Measurements from ENCODE around the gene UBE2F.
"Not testable (repeated sequence)": the region's sequence is repeated elsewhere in the genome, so short reads cannot be mapped to it uniquely, and the experiment has no call there.

UBE2F gene

GRCh38 chr2:237931205-237931721, 35.6 kb upstream of the UBE2F start:
- ATAC-seq (replicated peaks; ENCODE audit: extremely low read depth, poor library complexity, severe bottlenecking) (no peak), DNase-seq (ENCODE audit: low spot score in 2 of 2) (no peak)
- no peaks in the 10 kb centered on the region for H3K27me3 Mint-ChIP-seq
- H3K27ac Mint-ChIP-seq (ENCODE audit: low read depth), result no peak overlapping the region
- peaks cover 1% of the 10 kb centered on the region for H3K36me3 Mint-ChIP-seq (ENCODE audit: insufficient read depth)
- no peaks in the 10 kb centered on the region for H3K4me1 Mint-ChIP-seq
- H3K9me3 Mint-ChIP-seq, result no peaks in the 10 kb centered on the region
- H3K4me3 Mint-ChIP-seq, result no peak overlapping the region

- Mint-ChIP-seq H3K4me1 (no peaks in the 10 kb centered on the region), H3K27me3 (no peaks in the 10 kb centered on the region), H3K4me3 (no peak overlapping the region), H3K9me3 (no peaks in the 10 kb centered on the region), H3K27ac (ENCODE audit: low read depth) (no peak overlapping the region), H3K36me3 (ENCODE audit: insufficient read depth) (peaks cover 1% of the 10 kb centered on the region)
- no peak for ATAC-seq (replicated peaks; ENCODE audit: extremely low read depth, poor library complexity, severe bottlenecking)
- DNase-seq (ENCODE audit: low spot score in 2 of 2), result no peak
Observed at GRCh38 chr2:237932731-237933131, 34.1 kb upstream of the UBE2F start.

- no peak for DNase-seq (ENCODE audit: low spot score in 2 of 2)
- Mint-ChIP-seq H3K9me3 (no peaks in the 10 kb centered on the region), H3K4me3 (no peak overlapping the region), H3K27me3 (no peaks in the 10 kb centered on the region), H3K27ac (ENCODE audit: low read depth) (no peak overlapping the region), H3K4me1 (no peaks in the 10 kb centered on the region), H3K36me3 (ENCODE audit: insufficient read depth) (peaks cover 1% of the 10 kb centered on the region)
- no peak for ATAC-seq (replicated peaks; ENCODE audit: extremely low read depth, poor library complexity, severe bottlenecking)
Observed at GRCh38 chr2:237934186-237934585, 32.6 kb upstream of the UBE2F start.

GRCh38 chr2:237935740-237936452, 30.9 kb upstream of the UBE2F start:
- DNase-seq (ENCODE audit: low spot score in 2 of 2) (no peak), ATAC-seq (replicated peaks; ENCODE audit: extremely low read depth, poor library complexity, severe bottlenecking) (no peak)
- H3K4me1 Mint-ChIP-seq, result peaks cover 10% of the 10 kb centered on the region
- no peaks in the 10 kb centered on the region for H3K9me3 Mint-ChIP-seq
- peaks cover 1% of the 10 kb centered on the region for H3K36me3 Mint-ChIP-seq (ENCODE audit: insufficient read depth)
- H3K27me3 Mint-ChIP-seq, result no peaks in the 10 kb centered on the region
- H3K4me3 Mint-ChIP-seq, result no peak overlapping the region
- H3K27ac Mint-ChIP-seq (ENCODE audit: low read depth), result no peak overlapping the region

- Mint-ChIP-seq H3K27ac (ENCODE audit: low read depth) (no peak overlapping the region), H3K27me3 (no peaks in the 10 kb centered on the region), H3K4me3 (no peak overlapping the region), H3K4me1 (peaks cover 37% of the 10 kb centered on the region), H3K36me3 (ENCODE audit: insufficient read depth) (peaks cover 4% of the 10 kb centered on the region), H3K9me3 (no peaks in the 10 kb centered on the region)
- DNase-seq (ENCODE audit: low spot score in 2 of 2) (no peak), ATAC-seq (replicated peaks; ENCODE audit: extremely low read depth, poor library complexity, severe bottlenecking) (no peak)
Observed at GRCh38 chr2:237939251-237939650, 27.6 kb upstream of the UBE2F start.

GRCh38 chr2:237940828-237941227, 26.0 kb upstream of the UBE2F start:
- H3K4me1 Mint-ChIP-seq, result peaks cover 52% of the 10 kb centered on the region

GRCh38 chr2:237941239-237941638, 25.6 kb upstream of the UBE2F start:
- H3K27ac Mint-ChIP-seq (ENCODE audit: low read depth), result peak overlapping the region; percentile 89
- ATAC-seq (replicated peaks; ENCODE audit: extremely low read depth, poor library complexity, severe bottlenecking) (no peak), DNase-seq (ENCODE audit: low spot score in 2 of 2) (no peak)
- H3K36me3 Mint-ChIP-seq (ENCODE audit: insufficient read depth), result peaks cover 4% of the 10 kb centered on the region
- peaks cover 57% of the 10 kb centered on the region for H3K4me1 Mint-ChIP-seq
- no peaks in the 10 kb centered on the region for H3K27me3 Mint-ChIP-seq
- peak overlapping the region; percentile 57 for H3K4me3 Mint-ChIP-seq
- peaks cover 6% of the 10 kb centered on the region for H3K9me3 Mint-ChIP-seq

More at GRCh38 chr2:237940828-237941227, 26.0 kb upstream of the UBE2F start:
- ATAC-seq (replicated peaks; ENCODE audit: extremely low read depth, poor library complexity, severe bottlenecking) (no peak), DNase-seq (ENCODE audit: low spot score in 2 of 2) (no peak)
- Mint-ChIP-seq H3K27ac (ENCODE audit: low read depth) (peak overlapping the region; percentile 89), H3K27me3 (no peaks in the 10 kb centered on the region), H3K9me3 (peaks cover 2% of the 10 kb centered on the region), H3K4me3 (no peak overlapping the region), H3K36me3 (ENCODE audit: insufficient read depth) (peaks cover 4% of the 10 kb centered on the region)

- peaks cover 4% of the 10 kb centered on the region for H3K36me3 Mint-ChIP-seq (ENCODE audit: insufficient read depth)
- peak overlapping the region; percentile 89 for H3K27ac Mint-ChIP-seq (ENCODE audit: low read depth)
- H3K4me1 Mint-ChIP-seq, result peaks cover 64% of the 10 kb centered on the region
- no peaks in the 10 kb centered on the region for H3K27me3 Mint-ChIP-seq
- DNase-seq (ENCODE audit: low spot score in 2 of 2) (no peak), ATAC-seq (replicated peaks; ENCODE audit: extremely low read depth, poor library complexity, severe bottlenecking) (no peak)
- H3K9me3 Mint-ChIP-seq, result peaks cover 13% of the 10 kb centered on the region
- peak overlapping the region; percentile 57 for H3K4me3 Mint-ChIP-seq
Observed at GRCh38 chr2:237942513-237942899, 24.3 kb upstream of the UBE2F start.

- DNase-seq (ENCODE audit: low spot score in 2 of 2), result no peak
- ATAC-seq (replicated peaks; ENCODE audit: extremely low read depth, poor library complexity, severe bottlenecking), result no peak
- H3K9me3 Mint-ChIP-seq, result peaks cover 13% of the 10 kb centered on the region
- peak overlapping the region; percentile 57 for H3K4me3 Mint-ChIP-seq
- peak overlapping the region; percentile 89 for H3K27ac Mint-ChIP-seq (ENCODE audit: low read depth)
- peaks cover 4% of the 10 kb centered on the region for H3K36me3 Mint-ChIP-seq (ENCODE audit: insufficient read depth)
- H3K27me3 Mint-ChIP-seq, result no peaks in the 10 kb centered on the region
- H3K4me1 Mint-ChIP-seq, result peaks cover 64% of the 10 kb centered on the region
Observed at GRCh38 chr2:237943395-237944094, 23.3 kb upstream of the UBE2F start.

- Mint-ChIP-seq H3K36me3 (ENCODE audit: insufficient read depth) (peaks cover 4% of the 10 kb centered on the region), H3K4me3 (peak overlapping the region; percentile 17), H3K9me3 (peaks cover 13% of the 10 kb centered on the region), H3K27ac (ENCODE audit: low read depth) (peak overlapping the region; percentile 61), H3K4me1 (peaks cover 63% of the 10 kb centered on the region), H3K27me3 (no peaks in the 10 kb centered on the region)
- DNase-seq (ENCODE audit: low spot score in 2 of 2) (no peak), ATAC-seq (replicated peaks; ENCODE audit: extremely low read depth, poor library complexity, severe bottlenecking) (no peak)
Observed at GRCh38 chr2:237944302-237944701, 22.5 kb upstream of the UBE2F start.

GRCh38 chr2:237946423-237946822, 20.4 kb upstream of the UBE2F start:
- peaks cover 13% of the 10 kb centered on the region for H3K9me3 Mint-ChIP-seq
- DNase-seq (ENCODE audit: low spot score in 2 of 2), result no peak
- H3K36me3 Mint-ChIP-seq (ENCODE audit: insufficient read depth), result peaks cover 4% of the 10 kb centered on the region
- peaks cover 49% of the 10 kb centered on the region for H3K4me1 Mint-ChIP-seq
- H3K4me3 Mint-ChIP-seq, result peak overlapping the region; percentile 52
- no peak for ATAC-seq (replicated peaks; ENCODE audit: extremely low read depth, poor library complexity, severe bottlenecking)
- peak overlapping the region; percentile 94 for H3K27ac Mint-ChIP-seq (ENCODE audit: low read depth)
- no peaks in the 10 kb centered on the region for H3K27me3 Mint-ChIP-seq

GRCh38 chr2:237951354-237951753, 15.5 kb upstream of the UBE2F start:
- not testable (repeated sequence) for DNase-seq (ENCODE audit: low spot score in 2 of 2); ATAC-seq (replicated peaks; ENCODE audit: extremely low read depth, poor library complexity, severe bottlenecking); H3K4me3 Mint-ChIP-seq; H3K4me1 Mint-ChIP-seq; H3K27me3 Mint-ChIP-seq; H3K9me3 Mint-ChIP-seq; H3K27ac Mint-ChIP-seq (ENCODE audit: low read depth); H3K36me3 Mint-ChIP-seq (ENCODE audit: insufficient read depth)

GRCh38 chr2:237951878-237952277, 14.9 kb upstream of the UBE2F start:
- H3K4me3 Mint-ChIP-seq, result no peak overlapping the region
- peaks cover 4% of the 10 kb centered on the region for H3K9me3 Mint-ChIP-seq
- peaks cover 4% of the 10 kb centered on the region for H3K4me1 Mint-ChIP-seq
- peaks cover 9% of the 10 kb centered on the region for H3K27me3 Mint-ChIP-seq
- no peak overlapping the region for H3K27ac Mint-ChIP-seq (ENCODE audit: low read depth)
- no peaks in the 10 kb centered on the region for H3K36me3 Mint-ChIP-seq (ENCODE audit: insufficient read depth)
- DNase-seq (ENCODE audit: low spot score in 2 of 2), result no peak
- no peak for ATAC-seq (replicated peaks; ENCODE audit: extremely low read depth, poor library complexity, severe bottlenecking)
